ENCODE results near the gene LRMDA. TPM values are rescaled to one million over a fixed set of nuclear protein-coding genes. Genes with fewer than 3 reads are reported as not detected.

The LRMDA gene
- total and polyA plus RNA-seq, 2 of the 13 experiments (the other 11 are each of a cell fraction or from before 2014, with no cell fraction given), result 13.4 to 22.0 TPM

DNA sequence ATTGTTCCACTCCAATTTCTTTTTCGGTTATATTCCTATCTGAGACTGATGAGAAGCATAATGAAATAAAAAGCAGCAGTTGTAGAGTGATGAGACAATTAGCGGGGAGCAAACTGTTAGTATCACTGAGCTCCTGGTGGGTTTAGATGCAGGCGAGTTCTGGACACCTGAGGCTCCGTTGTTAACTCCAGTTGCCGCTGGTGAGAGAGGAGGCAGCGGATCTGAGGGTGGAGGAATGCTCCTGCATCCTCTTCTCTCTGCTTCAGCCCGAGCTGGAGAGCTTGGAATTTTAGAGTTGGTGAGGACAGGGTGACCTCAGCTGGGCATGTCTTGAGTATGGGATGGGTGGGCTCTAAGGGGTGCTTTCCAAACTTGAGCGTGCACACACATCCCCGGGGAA lies 31.4 kb downstream of the LRMDA start:
- FAIRE-seq, result no peak
- ChIA-PET CTCF (ENCODE audit: low intra/inter-chr PET ratio, low total read pairs) (no interaction called here), POLR2A (no interaction called here)
- Histone ChIP-seq H3K4me1 (ENCODE audit: insufficient read depth, low read length) (0 out of 2 replicates have a peak, but pooled peaks cover 5% of the 10 kb centered on the region), H3K27me3 (ENCODE audit: control insufficient read depth in 1 of 2, insufficient read depth in 2 of 2, low read length in 2 of 2) (no peaks in the 10 kb centered on the region), H3K4me2 (ENCODE audit: low read depth, low read length) (no peak overlapping the region), H3K9me3 (ENCODE audit: low read length) (no peaks in the 10 kb centered on the region), H3K27ac (ENCODE audit: extremely low read length, insufficient read depth, low read length) (no peak overlapping the region), H3K79me2 (ENCODE audit: insufficient read depth, low read length) (no peaks in the 10 kb centered on the region), H3K9ac (ENCODE audit: insufficient read depth, low read depth, low read length) (no peak overlapping the region), H2AFZ (ENCODE audit: low read length) (no peak overlapping the region), H3K36me3 (replicated peaks in 1 of 2; ENCODE audit: control insufficient read depth in 1 of 2, insufficient read depth in 2 of 2, low read length in 2 of 2) (peaks cover 2 to 5% of the 10 kb centered on the region in 2 experiments; a peak in 1 of 5 replicates), H4K20me1 (ENCODE audit: insufficient read depth, low read length) (no peaks in the 10 kb centered on the region), H3K4me3 (replicated peaks in 1 of 3; ENCODE audit: insufficient read depth in 1 of 3, low read depth in 2 of 3, low read length in 3 of 3) (no peak overlapping the region)
- no peak for ATAC-seq
- 91% methylated on average over 7 of the region's 9 CpGs for WGBS (ENCODE audit: low lambda C conversion rate)
- intact Hi-C loops (cut with micrococcal nuclease; ENCODE audit: unreplicated experiment) (no loop called here), in situ Hi-C loops (cut with HindIII; ENCODE audit: extremely low pct_ligation_motif_present, low pct_unique_long_range_greater_than_20kb) (no loop called here)
- no peak for DNase-seq (ENCODE audit: low spot score)
- no TSS peak for BruUV-seq (replicated peaks)
- no peak for TF ChIP-seq MED8 (CRISPR knock-in tag; IDR thresholded peaks at IDR 0.05; ENCODE audit: insufficient replicate concordance)
- no peak for TF ChIP-seq ZBTB37 (CRISPR knock-in tag; IDR thresholded peaks at IDR 0.05)
- TF ChIP-seq TCF7 (IDR thresholded peaks at IDR 0.05; ENCODE audit: low read depth), result no peak
- TF ChIP-seq KAT7 (CRISPR knock-in tag; IDR thresholded peaks at IDR 0.05; ENCODE audit: borderline replicate concordance), result no peak
- TF ChIP-seq ZNF678 (CRISPR knock-in tag; IDR thresholded peaks at IDR 0.05), result no peak
- no peak for TF ChIP-seq SALL2 (CRISPR knock-in tag; IDR thresholded peaks at IDR 0.05)
- no peak for TF ChIP-seq ZNF292 (CRISPR knock-in tag; IDR thresholded peaks at IDR 0.05; ENCODE audit: borderline replicate concordance, low read depth)
- no peak for TF ChIP-seq SP2 (CRISPR knock-in tag; IDR thresholded peaks at IDR 0.05)
- no peak for TF ChIP-seq PHB2 (IDR thresholded peaks at IDR 0.05; ENCODE audit: partially characterized antibody)
- TF ChIP-seq KLF11 (CRISPR knock-in tag; IDR thresholded peaks at IDR 0.05), result no peak
- TF ChIP-seq RBM39 (IDR thresholded peaks at IDR 0.05; ENCODE audit: low read depth, low read length, poor library complexity, severe bottlenecking), result no peak
- TF ChIP-seq, protein P1, sequence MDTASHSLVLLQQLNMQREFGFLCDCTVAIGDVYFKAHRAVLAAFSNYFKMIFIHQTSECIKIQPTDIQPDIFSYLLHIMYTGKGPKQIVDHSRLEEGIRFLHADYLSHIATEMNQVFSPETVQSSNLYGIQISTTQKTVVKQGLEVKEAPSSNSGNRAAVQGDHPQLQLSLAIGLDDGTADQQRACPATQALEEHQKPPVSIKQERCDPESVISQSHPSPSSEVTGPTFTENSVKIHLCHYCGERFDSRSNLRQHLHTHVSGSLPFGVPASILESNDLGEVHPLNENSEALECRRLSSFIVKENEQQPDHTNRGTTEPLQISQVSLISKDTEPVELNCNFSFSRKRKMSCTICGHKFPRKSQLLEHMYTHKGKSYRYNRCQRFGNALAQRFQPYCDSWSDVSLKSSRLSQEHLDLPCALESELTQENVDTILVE (CRISPR knock-in tag; IDR thresholded peaks at IDR 0.05), result no peak
- TF ChIP-seq NBN (conservative IDR thresholded peaks at IDR 0.05), result no peak
- TF ChIP-seq ATF1 (CRISPR knock-in tag; IDR thresholded peaks at IDR 0.05), result no peak
- no peak for TF ChIP-seq ATF7 (IDR thresholded peaks at IDR 0.05)
- no peak for TF ChIP-seq ATF7 (CRISPR knock-in tag; IDR thresholded peaks at IDR 0.05)
- no peak for TF ChIP-seq SRSF9 (IDR thresholded peaks at IDR 0.05; ENCODE audit: borderline replicate concordance, insufficient read depth, low read depth, low read length, poor library complexity, severe bottlenecking)
- no peak for TF ChIP-seq NCOR1 (IDR thresholded peaks at IDR 0.05; ENCODE audit: borderline replicate concordance, low read length)
- TF ChIP-seq, protein P2, sequence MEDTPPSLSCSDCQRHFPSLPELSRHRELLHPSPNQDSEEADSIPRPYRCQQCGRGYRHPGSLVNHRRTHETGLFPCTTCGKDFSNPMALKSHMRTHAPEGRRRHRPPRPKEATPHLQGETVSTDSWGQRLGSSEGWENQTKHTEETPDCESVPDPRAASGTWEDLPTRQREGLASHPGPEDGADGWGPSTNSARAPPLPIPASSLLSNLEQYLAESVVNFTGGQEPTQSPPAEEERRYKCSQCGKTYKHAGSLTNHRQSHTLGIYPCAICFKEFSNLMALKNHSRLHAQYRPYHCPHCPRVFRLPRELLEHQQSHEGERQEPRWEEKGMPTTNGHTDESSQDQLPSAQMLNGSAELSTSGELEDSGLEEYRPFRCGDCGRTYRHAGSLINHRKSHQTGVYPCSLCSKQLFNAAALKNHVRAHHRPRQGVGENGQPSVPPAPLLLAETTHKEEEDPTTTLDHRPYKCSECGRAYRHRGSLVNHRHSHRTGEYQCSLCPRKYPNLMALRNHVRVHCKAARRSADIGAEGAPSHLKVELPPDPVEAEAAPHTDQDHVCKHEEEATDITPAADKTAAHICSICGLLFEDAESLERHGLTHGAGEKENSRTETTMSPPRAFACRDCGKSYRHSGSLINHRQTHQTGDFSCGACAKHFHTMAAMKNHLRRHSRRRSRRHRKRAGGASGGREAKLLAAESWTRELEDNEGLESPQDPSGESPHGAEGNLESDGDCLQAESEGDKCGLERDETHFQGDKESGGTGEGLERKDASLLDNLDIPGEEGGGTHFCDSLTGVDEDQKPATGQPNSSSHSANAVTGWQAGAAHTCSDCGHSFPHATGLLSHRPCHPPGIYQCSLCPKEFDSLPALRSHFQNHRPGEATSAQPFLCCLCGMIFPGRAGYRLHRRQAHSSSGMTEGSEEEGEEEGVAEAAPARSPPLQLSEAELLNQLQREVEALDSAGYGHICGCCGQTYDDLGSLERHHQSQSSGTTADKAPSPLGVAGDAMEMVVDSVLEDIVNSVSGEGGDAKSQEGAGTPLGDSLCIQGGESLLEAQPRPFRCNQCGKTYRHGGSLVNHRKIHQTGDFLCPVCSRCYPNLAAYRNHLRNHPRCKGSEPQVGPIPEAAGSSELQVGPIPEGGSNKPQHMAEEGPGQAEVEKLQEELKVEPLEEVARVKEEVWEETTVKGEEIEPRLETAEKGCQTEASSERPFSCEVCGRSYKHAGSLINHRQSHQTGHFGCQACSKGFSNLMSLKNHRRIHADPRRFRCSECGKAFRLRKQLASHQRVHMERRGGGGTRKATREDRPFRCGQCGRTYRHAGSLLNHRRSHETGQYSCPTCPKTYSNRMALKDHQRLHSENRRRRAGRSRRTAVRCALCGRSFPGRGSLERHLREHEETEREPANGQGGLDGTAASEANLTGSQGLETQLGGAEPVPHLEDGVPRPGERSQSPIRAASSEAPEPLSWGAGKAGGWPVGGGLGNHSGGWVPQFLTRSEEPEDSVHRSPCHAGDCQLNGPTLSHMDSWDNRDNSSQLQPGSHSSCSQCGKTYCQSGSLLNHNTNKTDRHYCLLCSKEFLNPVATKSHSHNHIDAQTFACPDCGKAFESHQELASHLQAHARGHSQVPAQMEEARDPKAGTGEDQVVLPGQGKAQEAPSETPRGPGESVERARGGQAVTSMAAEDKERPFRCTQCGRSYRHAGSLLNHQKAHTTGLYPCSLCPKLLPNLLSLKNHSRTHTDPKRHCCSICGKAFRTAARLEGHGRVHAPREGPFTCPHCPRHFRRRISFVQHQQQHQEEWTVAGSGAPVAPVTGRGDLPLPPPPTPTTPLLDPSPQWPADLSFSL (CRISPR knock-in tag; IDR thresholded peaks at IDR 0.05), result no peak

Data from HepG2 (cell line).